BJ (cell line): ENCODE data around the gene OR10A5. TPM values are rescaled to one million over a fixed set of nuclear protein-coding genes. Genes with fewer than 3 reads are reported as not detected.
"Not testable (repeated sequence)": the region's sequence is repeated elsewhere in the genome, so short reads cannot be mapped to it uniquely, and the experiment has no call there.

ENCODE experiments used
- CTCF ChIA-PET: fragments of 350-600 bp; formaldehyde crosslinking; extraction: SDS; loops from one replicate; lab custom pipeline; 2021; ENCODE audit warnings: antibody characterized with exemption, inconsistent platforms; lab: Yijun Ruan, JAX
- POLR2A ChIA-PET: fragments of 300-600 bp; sonication (Branson Sonifier 250); formaldehyde crosslinking; extraction: SDS; loops from one replicate; lab custom pipeline; 2021; ENCODE audit warnings: antibody characterized with exemption; lab: Charles Lee
- DNase-seq: peaks from one replicate; pipeline ENCODE4 v3.0.0-alpha.2; 2011; ENCODE audit warnings: low read depth
- H3K27me3 ChIP-seq: 2 replicates; pipeline ENCODE4 v1.6.0; 2011; ENCODE audit warnings: low read length; ENCODE audit not compliant: control insufficient read depth, insufficient read depth
- H3K36me3 ChIP-seq: 2 replicates; pipeline ENCODE4 v1.5.1; 2011; ENCODE audit warnings: low read length; ENCODE audit not compliant: control insufficient read depth, insufficient read depth
- H3K4me3 ChIP-seq: 2 replicates; pipeline ENCODE4 v1.5.1; 2011; ENCODE audit warnings: low read depth, mild to moderate bottlenecking, control low read depth, low read length
- CTCF ChIP-seq: IDR thresholded peaks from 2 replicates; pipeline ENCODE4 v1.5.1; 2011; ENCODE audit warnings: low read depth, mild to moderate bottlenecking, control low read depth, inconsistent platforms, low read length, moderate library complexity; ENCODE audit not compliant: insufficient read depth
- polyA plus RNA-seq: library from polyadenylated mRNA; depleted of rRNA; stranded (reverse); fragments of >200 nt; gene quantifications from 2 replicates; pipeline ENCODE4 v1.2.3, GENCODE V29; 2011

Gene OR10A5
- polyA plus RNA-seq, 1 experiment, result not detected

DNA sequence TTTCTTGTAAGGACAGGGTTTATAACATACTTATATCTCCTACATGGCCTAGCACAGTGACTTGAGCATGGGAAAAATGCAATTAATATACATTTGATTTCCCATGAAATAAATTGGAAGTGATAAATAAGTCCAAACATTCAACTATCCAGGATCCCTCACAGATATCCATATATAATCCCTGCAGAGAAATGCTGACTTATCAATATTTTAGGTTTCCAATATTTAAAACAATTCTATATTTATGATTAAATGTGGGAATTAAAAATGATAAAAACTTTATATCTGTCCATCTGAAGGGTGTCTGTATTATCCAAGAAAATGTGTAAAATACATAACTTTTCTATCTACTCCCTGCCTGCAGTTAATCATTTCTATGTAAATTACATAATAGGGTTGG, 37.3 kb downstream of the OR10A5 start:
- POLR2A ChIA-PET, result no interaction called here
- no peak for TF ChIP-seq CTCF

DNA sequence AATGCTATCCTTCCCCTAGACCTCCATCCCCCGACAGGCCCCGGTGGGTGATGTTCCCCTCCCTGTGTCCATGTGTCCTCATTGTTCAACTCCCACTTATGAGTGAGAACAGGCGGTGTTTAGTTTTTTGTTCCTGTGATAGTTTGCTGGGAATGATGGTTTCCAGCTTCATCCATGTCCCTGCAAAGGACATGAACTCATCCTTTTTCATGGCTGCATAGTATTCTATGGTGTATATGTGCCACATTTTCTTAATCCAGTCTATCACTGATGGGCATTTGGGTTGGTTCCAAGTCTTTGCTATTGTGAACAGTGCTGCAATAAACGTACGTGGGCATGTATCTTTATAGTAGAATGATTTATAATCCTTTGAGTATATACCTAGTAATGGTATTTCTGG, 42.2 kb downstream of the OR10A5 start:
- POLR2A ChIA-PET, H3K36me3 ChIP-seq, CTCF ChIA-PET, H3K4me3 ChIP-seq, H3K27me3 ChIP-seq, DNase-seq: not testable (repeated sequence)

More for the DNA sequence above, 37.3 kb downstream of the OR10A5 start:
- no peaks in the 10 kb centered on the region for H3K36me3 ChIP-seq
- CTCF ChIA-PET, result no interaction called here
- DNase-seq, result no peak
- no peak overlapping the region for H3K4me3 ChIP-seq
- no peaks in the 10 kb centered on the region for H3K27me3 ChIP-seq

DNA sequence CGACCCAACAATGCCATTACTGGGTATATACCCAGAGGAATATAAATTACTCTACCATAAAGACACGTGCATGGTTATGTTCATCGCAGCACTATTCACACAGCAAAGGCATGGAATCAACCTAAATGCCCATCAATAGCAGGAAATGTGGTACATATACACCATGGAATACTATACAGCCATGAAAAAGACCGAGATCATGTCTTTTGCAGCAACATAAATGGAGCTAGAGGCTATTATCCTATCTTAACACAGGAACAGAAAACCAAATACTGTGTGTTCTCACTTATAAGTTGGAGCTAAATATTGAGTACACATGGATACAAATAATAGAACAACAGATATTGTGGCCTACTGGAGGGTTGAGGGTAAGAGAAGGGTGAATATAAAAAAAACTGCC, 43.3 kb downstream of the OR10A5 start:
- no peak for TF ChIP-seq CTCF
- DNase-seq, result no peak
- Histone ChIP-seq H3K4me3 (no peak overlapping the region), H3K36me3 (no peaks in the 10 kb centered on the region), H3K27me3 (no peaks in the 10 kb centered on the region)
- POLR2A ChIA-PET, result no interaction called here
- CTCF ChIA-PET, result interaction anchor here (1.0 kb wide), 1 partner anchor 19 kb away, joined by 3 read pairs; no protein-coding TSS in a partner anchor

- no peak for TF ChIP-seq CTCF
- no peaks in the 10 kb centered on the region for H3K36me3 ChIP-seq
- H3K27me3 ChIP-seq, result no peaks in the 10 kb centered on the region
- no peak overlapping the region for H3K4me3 ChIP-seq
- ChIA-PET POLR2A (no interaction called here), CTCF (interaction anchor here (1.0 kb wide), 1 partner anchor 20 kb away, joined by 3 read pairs; no protein-coding TSS in a partner anchor)
- DNase-seq, result no peak
Measured at GRCh38 chr11:6889835-6890234, 44.4 kb downstream of the OR10A5 start.

- ChIA-PET CTCF (no interaction called here), POLR2A (no interaction called here)
- no peaks in the 10 kb centered on the region for H3K36me3 ChIP-seq
- TF ChIP-seq CTCF, result no peak
- DNase-seq, result no peak
- no peak within 1 kb of the TSS for H3K4me3 ChIP-seq
- no peaks in the 10 kb centered on the region for H3K27me3 ChIP-seq
Measured at GRCh38 chr11:6892400-6892799, 46.9 kb downstream of the OR10A5 start, which contains the start of gene OR2D2. TSS of gene OR2D2 (minus strand) at chr11:6892500. CDS start at chr11:6892500, 0 bp downstream.

GRCh38 chr11:6894097-6894496, 48.6 kb downstream of the OR10A5 start:
- no peak for DNase-seq
- Histone ChIP-seq H3K27me3 (no peaks in the 10 kb centered on the region), H3K36me3 (no peaks in the 10 kb centered on the region), H3K4me3 (no peak overlapping the region)
- ChIA-PET POLR2A (no interaction called here), CTCF (interaction anchor here (0.6 kb wide), 1 partner anchor 19 kb away, joined by 3 read pairs; no protein-coding TSS in a partner anchor)
- no peak for TF ChIP-seq CTCF
